Measurements from ENCODE around the gene MPST.

Gene MPST

GRCh38 chr22:37017356-37017755, 2.2 kb upstream of the MPST start:
- TF ChIP-seq, protein P1, sequence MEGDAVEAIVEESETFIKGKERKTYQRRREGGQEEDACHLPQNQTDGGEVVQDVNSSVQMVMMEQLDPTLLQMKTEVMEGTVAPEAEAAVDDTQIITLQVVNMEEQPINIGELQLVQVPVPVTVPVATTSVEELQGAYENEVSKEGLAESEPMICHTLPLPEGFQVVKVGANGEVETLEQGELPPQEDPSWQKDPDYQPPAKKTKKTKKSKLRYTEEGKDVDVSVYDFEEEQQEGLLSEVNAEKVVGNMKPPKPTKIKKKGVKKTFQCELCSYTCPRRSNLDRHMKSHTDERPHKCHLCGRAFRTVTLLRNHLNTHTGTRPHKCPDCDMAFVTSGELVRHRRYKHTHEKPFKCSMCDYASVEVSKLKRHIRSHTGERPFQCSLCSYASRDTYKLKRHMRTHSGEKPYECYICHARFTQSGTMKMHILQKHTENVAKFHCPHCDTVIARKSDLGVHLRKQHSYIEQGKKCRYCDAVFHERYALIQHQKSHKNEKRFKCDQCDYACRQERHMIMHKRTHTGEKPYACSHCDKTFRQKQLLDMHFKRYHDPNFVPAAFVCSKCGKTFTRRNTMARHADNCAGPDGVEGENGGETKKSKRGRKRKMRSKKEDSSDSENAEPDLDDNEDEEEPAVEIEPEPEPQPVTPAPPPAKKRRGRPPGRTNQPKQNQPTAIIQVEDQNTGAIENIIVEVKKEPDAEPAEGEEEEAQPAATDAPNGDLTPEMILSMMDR (IDR thresholded peaks at IDR 0.05; ENCODE audit: low read depth, low read length, missing control alignments), result no peak
- Histone ChIP-seq H3K27me3 (replicated peaks) (no peaks in the 10 kb centered on the region), H3K27ac (no peak overlapping the region), H3K36me3 (replicated peaks) (peaks cover 6% of the 10 kb centered on the region), H3K4me3 (ENCODE audit: low read depth, low read length) (no peak overlapping the region)
- no peak for DNase-seq
- in situ Hi-C loops (cut with HindIII; ENCODE audit: low pct_ligation_motif_present, low sequenced_read_pairs), result no loop called here

GRCh38 chr22:37018086-37018814, 1.3 kb upstream of the MPST start:
- H3K27ac ChIP-seq, result no peak overlapping the region
- TF ChIP-seq, protein P1 (IDR thresholded peaks at IDR 0.05; ENCODE audit: low read depth, low read length, missing control alignments), result no peak

GRCh38 chr22:37018815-37019308, 680 bp upstream of the MPST start:
- H3K27ac ChIP-seq, result peak overlapping the region; percentile 78
- peak; percentile 19 for DNase-seq

More at GRCh38 chr22:37018086-37018814, 1.3 kb upstream of the MPST start:
- Histone ChIP-seq H3K27me3 (replicated peaks) (no peaks in the 10 kb centered on the region), H3K4me3 (ENCODE audit: low read depth, low read length) (peak overlapping the region; percentile 76), H3K36me3 (replicated peaks) (peaks cover 6% of the 10 kb centered on the region)
- no peak for DNase-seq
- in situ Hi-C loops (cut with HindIII; ENCODE audit: low pct_ligation_motif_present, low sequenced_read_pairs), result no loop called here

GRCh38 chr22:37020192-37020479, 594 bp downstream of the MPST start:
- TF ChIP-seq, protein P1 (IDR thresholded peaks at IDR 0.05; ENCODE audit: low read depth, low read length, missing control alignments), result no peak
- Histone ChIP-seq H3K27me3 (replicated peaks) (no peaks in the 10 kb centered on the region), H3K4me3 (ENCODE audit: low read depth, low read length) (peak overlapping the region; percentile 86), H3K36me3 (replicated peaks) (peaks cover 16% of the 10 kb centered on the region), H3K27ac (peak overlapping the region; percentile 78)
- in situ Hi-C loops (cut with HindIII; ENCODE audit: low pct_ligation_motif_present, low sequenced_read_pairs), result no loop called here
- DNase-seq, result peak; percentile 29

More at GRCh38 chr22:37018815-37019308, 680 bp upstream of the MPST start:
- in situ Hi-C loops (cut with HindIII; ENCODE audit: low pct_ligation_motif_present, low sequenced_read_pairs), result no loop called here
- no peaks in the 10 kb centered on the region for H3K27me3 ChIP-seq (replicated peaks)
- TF ChIP-seq, protein P1 (IDR thresholded peaks at IDR 0.05; ENCODE audit: low read depth, low read length, missing control alignments), result no peak
- H3K4me3 ChIP-seq (ENCODE audit: low read depth, low read length), result peak overlapping the region; percentile 76
- peaks cover 6% of the 10 kb centered on the region for H3K36me3 ChIP-seq (replicated peaks)

DNA sequence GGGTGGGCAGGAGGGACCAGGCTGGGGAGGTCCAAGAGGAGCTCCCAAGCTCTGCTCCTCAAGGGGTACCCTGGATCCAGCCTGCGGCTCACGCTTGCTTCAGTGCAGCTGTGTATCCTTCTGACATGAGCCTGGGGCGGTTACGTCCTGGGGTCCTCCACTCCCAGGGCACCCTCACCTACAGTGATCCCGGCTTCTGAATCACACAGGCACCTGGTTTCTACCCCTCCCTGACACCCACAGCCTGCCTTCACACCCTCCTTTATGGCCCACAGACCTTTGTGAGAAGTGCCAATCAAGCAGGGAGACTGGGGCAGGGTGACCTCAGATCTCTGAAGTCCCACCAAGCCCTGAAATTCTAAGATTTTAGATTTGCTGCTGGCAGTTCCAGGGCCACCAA, 1.5 kb downstream of the MPST start:
- TF ChIP-seq, protein P1 (IDR thresholded peaks at IDR 0.05; ENCODE audit: low read depth, low read length, missing control alignments), result no peak
- H3K27ac ChIP-seq, result no peak overlapping the region
- peaks cover 22% of the 10 kb centered on the region for H3K36me3 ChIP-seq (replicated peaks)
- no peak overlapping the region for H3K4me3 ChIP-seq (ENCODE audit: low read depth, low read length)
- DNase-seq, result no peak
- in situ Hi-C loops (cut with HindIII; ENCODE audit: low pct_ligation_motif_present, low sequenced_read_pairs), result no loop called here
- no peaks in the 10 kb centered on the region for H3K27me3 ChIP-seq (replicated peaks)
